Body of pancreas (tissue), 4 donors: ENCODE results near the gene CAMTA1. TPM values are rescaled to one million over a fixed set of nuclear protein-coding genes. Genes with fewer than 3 reads are reported as not detected.

ENCODE experiments used
- ATAC-seq: fragments of 150-250 bp; one replicate; pipeline ENCODE4 v1.9.1; 2016
- DNase-seq, 4 donors: peaks; one replicate each; pipeline ENCODE4 v3.0.0-alpha.2; 2019
- H3K27ac ChIP-seq, 4 donors: fragments of 200-600 bp; sonication (generic); 1 replicate in 3 of 4; 2 replicates in 1 of 4; pipeline versions ENCODE4 v1.5.1 to v1.6.1; 2016 to 2019; ENCODE audit warnings: mild to moderate bottlenecking in 1 of 4, mixed read lengths in 1 of 4, moderate library complexity in 1 of 4
- H3K27me3 ChIP-seq, 2 donors: fragments of 200-600 bp; sonication (generic); one replicate each; pipeline ENCODE4 v1.6.0; 2016; ENCODE audit warnings: mild to moderate bottlenecking in 1 of 2
- H3K36me3 ChIP-seq, 2 donors: fragments of 200-600 bp; sonication (generic); replicated peaks in 1 of 2; 2 replicates each; pipeline ENCODE4 v1.5.1; 2016; ENCODE audit warnings: low read depth in 2 of 2; ENCODE audit not compliant: insufficient read depth in 1 of 2
- H3K4me1 ChIP-seq: fragments of 200-600 bp; sonication (generic); one replicate; pipeline ENCODE4 v1.6.0; 2016
- H3K4me3 ChIP-seq, 2 donors: fragments of 200-600 bp; sonication (generic); 1 replicate in 1 of 2; 2 replicates in 1 of 2; pipeline ENCODE4 v1.5.1; 2016 to 2019
- H3K9me3 ChIP-seq, 3 donors: fragments of 200-600 bp; sonication (generic); 1 replicate in 2 of 3; 2 replicates in 1 of 3; pipeline ENCODE4 v1.5.1; 2016
- POLR2A ChIP-seq, 3 donors: fragments of 450-650 bp; IDR thresholded peaks; one replicate each; pipeline ENCODE4 v1.6.1; 2016; ENCODE audit warnings: antibody characterized with exemption in 3 of 3, mild to moderate bottlenecking in 2 of 3
- WGBS, 2 donors: methylation state at CpG; one replicate each; pipeline ENCODE4 v1.1.5; 2017; 5-methylcytosine and 5-hydroxymethylcytosine counted together
- intact Hi-C: fragments of 100-400 bp; cut with DNase I; formaldehyde crosslinking; loops from one replicate; pipeline ENCODE4 v1.15.1; 2023
- total RNA-seq, 2 donors: library from RNA; depleted of rRNA; stranded (reverse); fragments of >200 nt; gene quantifications; one replicate each; pipeline ENCODE4 v1.1.0, GENCODE V29; 2016
- TF ChIP-seq, protein P1 (sequence below), 7 experiments: fragments of 450-650 bp in 4 of 7; fragments of 200-600 bp in 3 of 7; sonication (generic) in 3 of 7; IDR thresholded peaks; one replicate each; pipeline ENCODE4 v1.5.1; 2016 to 2019; ENCODE audit warnings: antibody characterized with exemption in 7 of 7

Gene CAMTA1
- total RNA-seq, 2 donors from 2014 or later, result 36.3 to 59.7 TPM

DNA sequence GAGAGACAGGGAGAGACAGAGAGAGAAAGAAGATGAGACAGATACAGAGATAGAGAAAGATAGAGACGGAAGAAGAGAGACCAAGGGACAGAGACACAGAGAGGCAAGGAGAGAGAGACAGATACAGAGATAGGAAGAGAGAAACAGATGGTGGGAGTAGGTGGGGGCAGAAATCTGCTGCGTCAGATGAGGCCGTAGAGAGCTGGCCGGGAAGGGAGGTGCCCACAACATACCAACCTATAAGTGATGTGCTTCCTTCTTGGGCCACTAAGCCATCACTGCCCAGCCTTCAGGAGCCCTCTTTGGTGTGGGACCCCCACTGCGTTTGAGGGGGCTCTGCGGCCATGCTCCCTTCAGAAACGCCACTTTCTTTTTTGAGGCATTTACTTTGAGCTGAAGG is 678.3 kb downstream of the CAMTA1 start:
- Histone ChIP-seq H3K9me3 (no peaks in the 10 kb centered on the region), H3K4me1 (no peaks in the 10 kb centered on the region), H3K27me3 (no peaks in the 10 kb centered on the region), H3K36me3 (no peaks in the 10 kb centered on the region), H3K4me3 (no peak overlapping the region), H3K27ac (no peak overlapping the region)
- DNase-seq (no peak), ATAC-seq (no peak)
- intact Hi-C loops, result no loop called here
- no peak for TF ChIP-seq POLR2A (IDR thresholded peaks at IDR 0.05)
- TF ChIP-seq, protein P1, sequence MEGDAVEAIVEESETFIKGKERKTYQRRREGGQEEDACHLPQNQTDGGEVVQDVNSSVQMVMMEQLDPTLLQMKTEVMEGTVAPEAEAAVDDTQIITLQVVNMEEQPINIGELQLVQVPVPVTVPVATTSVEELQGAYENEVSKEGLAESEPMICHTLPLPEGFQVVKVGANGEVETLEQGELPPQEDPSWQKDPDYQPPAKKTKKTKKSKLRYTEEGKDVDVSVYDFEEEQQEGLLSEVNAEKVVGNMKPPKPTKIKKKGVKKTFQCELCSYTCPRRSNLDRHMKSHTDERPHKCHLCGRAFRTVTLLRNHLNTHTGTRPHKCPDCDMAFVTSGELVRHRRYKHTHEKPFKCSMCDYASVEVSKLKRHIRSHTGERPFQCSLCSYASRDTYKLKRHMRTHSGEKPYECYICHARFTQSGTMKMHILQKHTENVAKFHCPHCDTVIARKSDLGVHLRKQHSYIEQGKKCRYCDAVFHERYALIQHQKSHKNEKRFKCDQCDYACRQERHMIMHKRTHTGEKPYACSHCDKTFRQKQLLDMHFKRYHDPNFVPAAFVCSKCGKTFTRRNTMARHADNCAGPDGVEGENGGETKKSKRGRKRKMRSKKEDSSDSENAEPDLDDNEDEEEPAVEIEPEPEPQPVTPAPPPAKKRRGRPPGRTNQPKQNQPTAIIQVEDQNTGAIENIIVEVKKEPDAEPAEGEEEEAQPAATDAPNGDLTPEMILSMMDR (IDR thresholded peaks at IDR 0.05), result no peak
- WGBS, 2 donors, result 82% methylated on average over 7 of the region's 7 CpGs

DNA sequence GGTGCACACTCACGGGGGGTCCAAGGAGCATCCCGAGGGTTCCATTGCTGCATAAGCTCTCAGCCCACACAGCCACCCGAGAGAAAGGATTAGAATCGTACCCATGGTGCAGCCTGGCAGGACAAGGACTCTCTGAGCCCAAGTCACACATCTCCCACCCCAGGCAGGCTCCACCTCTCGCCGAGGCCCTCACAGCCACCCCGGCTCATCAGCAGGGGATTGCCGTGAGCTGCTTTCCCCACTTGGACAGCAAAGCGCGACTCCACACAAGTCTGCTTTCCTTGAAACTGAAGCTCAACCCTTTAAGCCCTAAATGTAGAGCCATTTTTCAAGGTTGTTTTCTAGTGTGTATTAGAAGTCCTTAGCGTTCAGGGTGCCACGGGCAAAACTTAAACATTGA is 679.5 kb downstream of the CAMTA1 start:
- Histone ChIP-seq H3K9me3 (no peaks in the 10 kb centered on the region), H3K4me1 (no peaks in the 10 kb centered on the region), H3K4me3 (no peak overlapping the region), H3K36me3 (no peaks in the 10 kb centered on the region), H3K27ac (no peak overlapping the region), H3K27me3 (no peaks in the 10 kb centered on the region)
- intact Hi-C loops, result no loop called here
- ATAC-seq (no peak), DNase-seq (no peak)
- 83 to 91% methylated on average over 12 of the region's 12 CpGs for WGBS, 2 donors
- TF ChIP-seq POLR2A (IDR thresholded peaks at IDR 0.05), result no peak
- TF ChIP-seq, protein P1 (IDR thresholded peaks at IDR 0.05), result no peak

DNA sequence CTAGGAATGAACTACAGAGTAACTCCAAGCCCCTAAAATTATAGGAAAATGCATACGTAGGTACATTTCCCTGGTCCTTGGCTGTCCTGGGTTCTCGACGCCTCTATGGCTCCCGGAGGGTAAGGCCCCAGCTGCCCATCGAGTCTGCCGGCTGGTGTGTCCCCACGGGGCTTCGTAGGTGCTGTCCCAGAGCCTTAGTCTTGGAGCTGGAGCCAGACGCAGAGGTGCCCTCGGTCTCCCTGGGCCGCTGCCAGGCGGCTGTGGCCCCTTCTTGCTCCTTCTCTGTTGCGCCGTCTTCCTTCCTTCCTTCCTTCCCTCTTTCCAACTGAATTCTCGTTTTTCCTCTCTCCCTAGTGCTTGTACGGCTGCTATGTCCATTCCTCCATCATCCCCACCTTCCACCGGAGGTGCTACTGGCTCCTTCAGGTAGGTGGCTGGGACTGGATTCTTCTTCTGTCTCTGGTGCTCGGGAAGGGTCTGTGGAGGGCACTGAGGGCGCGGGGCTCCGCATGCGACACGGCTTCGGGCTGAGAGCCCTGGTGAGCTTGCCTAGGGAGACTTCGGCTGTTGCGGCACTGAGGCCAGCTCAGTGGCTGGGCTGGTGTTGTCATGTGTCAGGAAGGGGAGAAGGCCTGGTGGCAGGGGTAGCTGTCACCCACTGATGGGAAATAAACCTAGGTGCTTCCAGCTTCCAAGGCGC is 682.4 kb downstream of the CAMTA1 start:
- TF ChIP-seq POLR2A (IDR thresholded peaks at IDR 0.05), result no peak
- TF ChIP-seq, protein P1 (IDR thresholded peaks at IDR 0.05), result no peak
- H3K27ac ChIP-seq, result no peak overlapping the region
- no peaks in the 10 kb centered on the region for H3K4me1 ChIP-seq
- no peak for ATAC-seq
- no peaks in the 10 kb centered on the region for H3K36me3 ChIP-seq
- no peak overlapping the region for H3K4me3 ChIP-seq
- 92 to 93% methylated on average over 26 to 27 of the region's 27 CpGs for WGBS, 2 donors
- H3K9me3 ChIP-seq, result no peaks in the 10 kb centered on the region
- intact Hi-C loops, result no loop called here
- no peak for DNase-seq
- H3K27me3 ChIP-seq, result no peaks in the 10 kb centered on the region

DNA sequence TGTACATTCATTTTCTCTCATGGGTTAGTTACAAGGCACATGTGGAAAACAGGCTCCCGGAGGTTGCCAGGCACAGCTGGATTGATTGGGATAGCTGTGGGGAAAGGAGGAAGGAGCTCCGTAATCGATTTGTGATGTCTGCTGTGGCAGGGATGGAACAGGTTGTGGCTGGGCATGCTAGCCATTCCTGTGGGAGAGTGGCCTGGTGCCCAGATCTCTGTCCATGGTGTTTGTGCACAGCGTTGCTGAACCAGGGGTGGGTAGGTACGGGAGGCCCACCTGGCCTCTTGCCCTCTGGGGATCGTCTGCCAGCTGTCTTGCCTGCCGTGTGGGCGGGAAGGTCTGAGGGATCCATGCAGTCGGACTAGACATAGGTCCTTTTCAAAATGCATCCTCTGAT is 683.0 kb downstream of the CAMTA1 start:
- DNase-seq, result no peak
- TF ChIP-seq POLR2A (IDR thresholded peaks at IDR 0.05), result no peak
- TF ChIP-seq, protein P1 (IDR thresholded peaks at IDR 0.05), result no peak
- no peak overlapping the region for H3K27ac ChIP-seq
- no peak for ATAC-seq
- no peaks in the 10 kb centered on the region for H3K36me3 ChIP-seq
- WGBS, 2 donors, result 78 to 81% methylated on average over 8 to 9 of the region's 9 CpGs
- H3K27me3 ChIP-seq, result no peaks in the 10 kb centered on the region
- H3K4me1 ChIP-seq, result no peaks in the 10 kb centered on the region
- no peak overlapping the region for H3K4me3 ChIP-seq
- intact Hi-C loops, result no loop called here
- H3K9me3 ChIP-seq, result no peaks in the 10 kb centered on the region
